PFSK-1 (cell line): ENCODE results near the gene DYNC1LI1.

Source experiments
- POLR2AphosphoS5 ChIP-seq: IDR thresholded peaks from 2 replicates; pipeline ENCODE4 v1.6.1; 2012; ENCODE audit warnings: low read depth, mild to moderate bottlenecking, control low read depth, low read length, moderate library complexity
- REST ChIP-seq, 2 experiments: IDR thresholded peaks; 2 replicates each; pipeline versions ENCODE4 v1.6.1 to v1.8.0; 2011 to 2012; ENCODE audit warnings: low read depth in 2 of 2, low read length in 2 of 2, control low read depth in 1 of 2, inconsistent platforms in 1 of 2, mild to moderate bottlenecking in 1 of 2, moderate library complexity in 1 of 2; ENCODE audit not compliant: insufficient read depth in 1 of 2
- SIN3A ChIP-seq: IDR thresholded peaks from 2 replicates; pipeline ENCODE4 v1.6.1; 2012; ENCODE audit warnings: mild to moderate bottlenecking, low read length, moderate library complexity, borderline replicate concordance; ENCODE audit not compliant: insufficient read depth
- TAF1 ChIP-seq: IDR thresholded peaks from 2 replicates; pipeline ENCODE4 v1.6.1; 2012; ENCODE audit warnings: low read length, control low read depth, borderline replicate concordance; ENCODE audit not compliant: insufficient read depth

GRCh38 chr3:32511005-32511404 lies 59.7 kb downstream of the DYNC1LI1 start:
- TF ChIP-seq REST (IDR thresholded peaks at IDR 0.05; ENCODE audit: insufficient read depth in 1 of 2, low read depth in 2 of 2, low read length in 2 of 2) (no peak), TAF1 (no peak), POLR2AphosphoS5 (no peak), SIN3A (no peak)
